MG63 (cell line): ENCODE results near the gene GRPEL2. TPM values are rescaled to one million over a fixed set of nuclear protein-coding genes. Genes with fewer than 3 reads are reported as not detected.
A peak's percentile ranks its signal among the peaks of the same experiment; 100 is the strongest.

Experiments used
- DNase-seq: peaks from one replicate; pipeline ENCODE4 v3.0.0-alpha.2; 2020
- H3K27me3 ChIP-seq: fragments of 250-450 bp; sonication (Bioruptor Pico); 2 replicates; pipeline ENCODE4 v1.5.1; 2020; ENCODE audit warnings: mild to moderate bottlenecking, moderate library complexity
- H3K36me3 ChIP-seq: fragments of 250-450 bp; sonication (Bioruptor Pico); 2 replicates; pipeline ENCODE4 v1.5.1; 2020; ENCODE audit warnings: mild to moderate bottlenecking, moderate library complexity
- H3K4me3 ChIP-seq: fragments of 250-450 bp; sonication (Bioruptor Pico); 2 replicates; pipeline ENCODE4 v1.5.1; 2020; ENCODE audit warnings: mild to moderate bottlenecking, moderate library complexity
- H3K9me3 ChIP-seq: fragments of 250-450 bp; sonication (Bioruptor Pico); 2 replicates; pipeline ENCODE4 v1.5.1; 2020; ENCODE audit warnings: mild to moderate bottlenecking, moderate library complexity
- total RNA-seq: library from RNA; depleted of rRNA; stranded (reverse); fragments of >200 nt; shearing (Covaris generic); gene quantifications from 2 replicates; pipeline ENCODE4 v1.2.3, GENCODE V29; 2014; ENCODE audit warnings: low replicate concordance

Gene GRPEL2
- total RNA-seq, 1 experiment from 2014 or later: 30.2 TPM

GRCh38 chr5:149338364-149338763 lies 6.9 kb upstream of the GRPEL2 start:
- Histone ChIP-seq H3K36me3 (peaks cover 9% of the 10 kb centered on the region), H3K4me3 (no peak overlapping the region), H3K9me3 (no peaks in the 10 kb centered on the region), H3K27me3 (no peaks in the 10 kb centered on the region)
- DNase-seq: no peak

GRCh38 chr5:149340920-149341319 lies 4.4 kb upstream of the GRPEL2 start:
- peaks cover 5% of the 10 kb centered on the region for H3K36me3 ChIP-seq
- no peaks in the 10 kb centered on the region for H3K9me3 ChIP-seq
- no peak overlapping the region for H3K4me3 ChIP-seq
- H3K27me3 ChIP-seq: no peaks in the 10 kb centered on the region
- DNase-seq: no peak

- no peak for DNase-seq
- Histone ChIP-seq H3K4me3 (no peak overlapping the region), H3K27me3 (no peaks in the 10 kb centered on the region), H3K36me3 (peaks cover 9% of the 10 kb centered on the region), H3K9me3 (no peaks in the 10 kb centered on the region)
Observed at GRCh38 chr5:149341876-149342275, 3.4 kb upstream of the GRPEL2 start.

- peak overlapping the region; percentile 86 for H3K4me3 ChIP-seq
Observed at GRCh38 chr5:149344151-149344550, 1.1 kb upstream of the GRPEL2 start.

GRCh38 chr5:149345892-149346222 lies 558 bp downstream of the GRPEL2 start:
- no peaks in the 10 kb centered on the region for H3K9me3 ChIP-seq
- peak overlapping the region; percentile 86 for H3K4me3 ChIP-seq
- peaks cover 44% of the 10 kb centered on the region for H3K36me3 ChIP-seq
- DNase-seq: no peak
- H3K27me3 ChIP-seq: no peaks in the 10 kb centered on the region

More at GRCh38 chr5:149344151-149344550, 1.1 kb upstream of the GRPEL2 start:
- H3K36me3 ChIP-seq: peaks cover 31% of the 10 kb centered on the region
- DNase-seq: no peak
- no peaks in the 10 kb centered on the region for H3K27me3 ChIP-seq
- H3K9me3 ChIP-seq: no peaks in the 10 kb centered on the region

GRCh38 chr5:149348518-149348917 lies 3.2 kb downstream of the GRPEL2 start:
- H3K27me3 ChIP-seq: no peaks in the 10 kb centered on the region
- no peaks in the 10 kb centered on the region for H3K9me3 ChIP-seq
- peaks cover 69% of the 10 kb centered on the region for H3K36me3 ChIP-seq
- no peak overlapping the region for H3K4me3 ChIP-seq
- no peak for DNase-seq

GRCh38 chr5:149349382-149349781 lies 4.1 kb downstream of the GRPEL2 start:
- peaks cover 77% of the 10 kb centered on the region for H3K36me3 ChIP-seq

GRCh38 chr5:149352169-149352568 lies 6.9 kb downstream of the GRPEL2 start:
- DNase-seq: no peak
- Histone ChIP-seq H3K27me3 (no peaks in the 10 kb centered on the region), H3K36me3 (peaks cover 84% of the 10 kb centered on the region), H3K4me3 (no peak overlapping the region), H3K9me3 (no peaks in the 10 kb centered on the region)

More at GRCh38 chr5:149349382-149349781, 4.1 kb downstream of the GRPEL2 start:
- no peaks in the 10 kb centered on the region for H3K9me3 ChIP-seq
- no peak overlapping the region for H3K4me3 ChIP-seq
- H3K27me3 ChIP-seq: no peaks in the 10 kb centered on the region
- no peak for DNase-seq

GRCh38 chr5:149353911-149354310 lies 8.6 kb downstream of the GRPEL2 start:
- no peak for DNase-seq
- H3K36me3 ChIP-seq: peaks cover 66% of the 10 kb centered on the region

GRCh38 chr5:149355688-149356087 lies 10.4 kb downstream of the GRPEL2 start:
- H3K4me3 ChIP-seq: no peak overlapping the region
- peaks cover 49% of the 10 kb centered on the region for H3K36me3 ChIP-seq
- no peaks in the 10 kb centered on the region for H3K27me3 ChIP-seq
- DNase-seq: peak; percentile 30
- H3K9me3 ChIP-seq: no peaks in the 10 kb centered on the region

More at GRCh38 chr5:149353911-149354310, 8.6 kb downstream of the GRPEL2 start:
- Histone ChIP-seq H3K9me3 (no peaks in the 10 kb centered on the region), H3K4me3 (no peak overlapping the region), H3K27me3 (no peaks in the 10 kb centered on the region)

- no peak for DNase-seq
- Histone ChIP-seq H3K4me3 (no peak overlapping the region), H3K9me3 (no peaks in the 10 kb centered on the region), H3K36me3 (peaks cover 42% of the 10 kb centered on the region), H3K27me3 (no peaks in the 10 kb centered on the region)
Observed at GRCh38 chr5:149356391-149356790, 11.1 kb downstream of the GRPEL2 start.

- Histone ChIP-seq H3K9me3 (no peaks in the 10 kb centered on the region), H3K27me3 (no peaks in the 10 kb centered on the region), H3K4me3 (peak within 1 kb of the TSS; percentile 84), H3K36me3 (peaks cover 31% of the 10 kb centered on the region)
- peak; percentile 99 for DNase-seq
Observed at GRCh38 chr5:149357370-149358293, 12.3 kb downstream of the GRPEL2 start, which contains the start of gene PCYOX1L. Gene PCYOX1L (plus strand): TSS chr5:149358046. CDS start chr5:149358069, 23 bp downstream.

- H3K9me3 ChIP-seq: no peaks in the 10 kb centered on the region
- peak; percentile 27 for DNase-seq
- peak overlapping the region; percentile 84 for H3K4me3 ChIP-seq
- no peaks in the 10 kb centered on the region for H3K27me3 ChIP-seq
- H3K36me3 ChIP-seq: peaks cover 24% of the 10 kb centered on the region
Observed at GRCh38 chr5:149358294-149358651, 13.0 kb downstream of the GRPEL2 start.

- peak overlapping the region; percentile 84 for H3K4me3 ChIP-seq
- DNase-seq: no peak
Observed at GRCh38 chr5:149358868-149359495, 13.7 kb downstream of the GRPEL2 start.

GRCh38 chr5:149360272-149360671 lies 15.0 kb downstream of the GRPEL2 start:
- no peaks in the 10 kb centered on the region for H3K27me3 ChIP-seq
- peaks cover 7% of the 10 kb centered on the region; the same call in 1 of the 2 replicates for H3K36me3 ChIP-seq
- no peak for DNase-seq
- no peaks in the 10 kb centered on the region for H3K9me3 ChIP-seq
- no peak overlapping the region for H3K4me3 ChIP-seq

More at GRCh38 chr5:149358868-149359495, 13.7 kb downstream of the GRPEL2 start:
- H3K9me3 ChIP-seq: no peaks in the 10 kb centered on the region
- H3K36me3 ChIP-seq: peaks cover 17% of the 10 kb centered on the region
- no peaks in the 10 kb centered on the region for H3K27me3 ChIP-seq

- no peak for DNase-seq
- Histone ChIP-seq H3K4me3 (no peak overlapping the region), H3K9me3 (no peaks in the 10 kb centered on the region), H3K36me3 (no peaks in the 10 kb centered on the region), H3K27me3 (no peaks in the 10 kb centered on the region)
Observed at GRCh38 chr5:149362541-149362940, 17.2 kb downstream of the GRPEL2 start.

GRCh38 chr5:149363358-149363757 lies 18.1 kb downstream of the GRPEL2 start:
- DNase-seq: no peak
- no peaks in the 10 kb centered on the region for H3K36me3 ChIP-seq

More at GRCh38 chr5:149363358-149363757, 18.1 kb downstream of the GRPEL2 start:
- no peaks in the 10 kb centered on the region for H3K27me3 ChIP-seq
- H3K4me3 ChIP-seq: no peak overlapping the region
- H3K9me3 ChIP-seq: no peaks in the 10 kb centered on the region
